T-helper 1 cell treated with Interleukin-12 subunit alpha and Interleukin-12 subunit beta and Interleukin-4 antibody, amounts not matched to agents 30 ng/mL and 1 ng/mL, for 36 hours (primary cell): ENCODE measurements around the gene SLC13A1. TPM values are rescaled to one million over a fixed set of nuclear protein-coding genes. Genes with fewer than 3 reads are reported as not detected.
"Not testable (repeated sequence)": the region's sequence is repeated elsewhere in the genome, so short reads cannot be mapped to it uniquely, and the experiment has no call there.

Experiments used
- intact Hi-C: fragments of 100-400 bp; cut with micrococcal nuclease; formaldehyde crosslinking; loops from one replicate; pipeline ENCODE4 v1.15.1; 2024
- total RNA-seq: library from RNA; stranded (reverse); gene quantifications from 2 replicates; pipeline ENCODE4 v1.2.3, GENCODE V29; 2022

The SLC13A1 gene
- total RNA-seq, 1 donor from 2014 or later, result not detected

- intact Hi-C loops, result no loop called here
These were observed 68.6 kb downstream of the SLC13A1 start for GRCh38 chr7:123131140-123131539.

DNA sequence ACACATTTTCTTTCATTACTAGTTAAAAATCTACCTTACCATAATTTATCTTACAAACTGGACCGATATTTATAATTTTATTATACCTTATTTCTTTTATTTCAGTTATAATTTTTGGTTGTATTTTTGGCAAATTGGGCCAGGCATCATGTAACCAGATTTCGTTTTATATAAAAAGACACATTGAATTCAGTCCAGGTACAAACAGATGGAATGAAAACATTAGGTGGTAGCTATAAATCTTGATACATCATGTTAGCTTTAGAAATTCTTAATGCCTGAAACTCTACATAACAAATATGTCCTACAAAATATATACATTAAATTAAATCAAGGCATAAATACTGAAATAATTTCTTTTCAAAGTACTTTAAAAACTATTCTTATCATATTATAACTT is 73.1 kb downstream of the SLC13A1 start:
- intact Hi-C loops, result no loop called here

GRCh38 chr7:123126171-123126570 is 73.6 kb downstream of the SLC13A1 start:
- intact Hi-C loops, result no loop called here

DNA sequence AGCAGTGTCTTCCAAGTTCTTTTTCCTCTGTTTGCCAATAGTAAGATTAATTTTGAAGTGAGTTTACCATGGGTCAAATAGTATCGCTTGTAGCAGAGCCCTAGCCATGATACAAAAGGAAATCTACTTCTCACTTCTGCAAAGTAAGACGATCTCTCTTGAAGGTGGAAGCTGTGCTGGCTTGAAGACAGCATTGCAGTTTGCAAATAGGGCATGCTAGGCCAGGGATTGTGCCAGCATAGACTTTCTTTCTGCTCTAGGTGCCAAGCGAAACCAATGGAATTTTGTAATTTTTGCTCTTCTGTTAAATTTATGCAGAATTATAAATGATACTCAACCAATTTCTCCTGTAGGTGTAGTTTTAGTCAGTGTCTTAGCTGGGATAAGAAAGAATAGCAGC is 74.5 kb downstream of the SLC13A1 start:
- intact Hi-C loops, result no loop called here

DNA sequence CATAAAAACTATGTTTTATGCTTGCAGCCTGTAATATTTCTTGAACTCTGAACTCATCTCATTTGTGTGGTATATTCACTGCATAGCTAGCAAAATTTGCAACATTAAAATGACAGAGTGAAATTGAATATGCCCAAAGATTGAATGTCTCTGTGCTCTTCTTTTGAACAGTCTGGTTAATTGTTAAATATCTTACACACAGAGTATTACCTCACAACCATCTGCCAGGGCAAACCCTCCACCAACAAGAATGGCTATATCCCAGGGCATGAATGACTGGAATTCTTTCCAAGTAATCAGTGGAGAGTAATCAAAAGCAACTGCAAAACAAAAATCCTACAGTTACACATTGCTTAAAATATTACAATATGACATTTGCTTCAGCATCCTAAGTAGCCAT is 76.9 kb downstream of the SLC13A1 start:
- intact Hi-C loops, result no loop called here

GRCh38 chr7:123120286-123120685 is 79.5 kb downstream of the SLC13A1 start:
- intact Hi-C loops, result no loop called here

GRCh38 chr7:123115331-123115730 is 84.4 kb downstream of the SLC13A1 start:
- intact Hi-C loops, result no loop called here

DNA sequence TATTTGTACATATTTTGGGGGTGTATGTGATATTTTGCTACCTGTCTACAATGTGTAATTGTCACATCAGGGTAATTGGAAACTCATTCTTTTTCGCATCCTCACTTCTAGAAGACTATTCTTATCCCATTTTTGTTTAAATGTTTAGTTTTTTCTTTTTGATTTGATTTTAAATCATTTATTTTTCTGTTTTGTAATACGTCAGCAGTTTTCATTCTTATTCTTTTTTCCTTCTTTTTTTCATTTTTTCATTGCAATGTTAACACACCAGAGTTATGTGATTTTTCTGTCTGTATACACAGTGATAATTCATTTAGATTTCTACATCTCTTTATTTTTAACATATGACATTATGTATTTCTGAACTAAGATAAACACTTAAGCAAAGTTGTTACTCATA is 85.5 kb downstream of the SLC13A1 start:
- intact Hi-C loops, result no loop called here

- intact Hi-C loops, result no loop called here
These were observed 86.9 kb downstream of the SLC13A1 start for GRCh38 chr7:123112833-123113232.

DNA sequence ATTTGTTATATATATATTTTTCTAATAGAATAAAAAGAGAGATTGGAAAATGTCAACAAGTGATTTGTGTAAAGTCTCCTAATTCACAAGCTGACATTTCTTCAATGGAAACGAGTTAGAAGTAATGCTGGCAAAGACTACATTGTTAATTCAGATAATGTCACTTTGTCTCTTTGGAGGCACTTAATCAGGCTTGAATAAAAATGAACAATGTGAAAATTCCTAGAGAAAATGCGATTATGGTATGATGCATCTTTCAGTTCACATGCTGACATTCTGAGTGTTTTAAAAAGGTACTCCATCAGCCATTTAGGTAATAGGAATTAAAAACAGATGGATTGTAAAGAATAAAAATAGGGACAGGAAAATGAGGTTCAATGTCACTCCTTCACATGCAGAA is 100.1 kb downstream of the SLC13A1 start:
- intact Hi-C loops, result no loop called here

- intact Hi-C loops, result no loop called here
These were observed 102.8 kb downstream of the SLC13A1 start for GRCh38 chr7:123096976-123097375.

DNA sequence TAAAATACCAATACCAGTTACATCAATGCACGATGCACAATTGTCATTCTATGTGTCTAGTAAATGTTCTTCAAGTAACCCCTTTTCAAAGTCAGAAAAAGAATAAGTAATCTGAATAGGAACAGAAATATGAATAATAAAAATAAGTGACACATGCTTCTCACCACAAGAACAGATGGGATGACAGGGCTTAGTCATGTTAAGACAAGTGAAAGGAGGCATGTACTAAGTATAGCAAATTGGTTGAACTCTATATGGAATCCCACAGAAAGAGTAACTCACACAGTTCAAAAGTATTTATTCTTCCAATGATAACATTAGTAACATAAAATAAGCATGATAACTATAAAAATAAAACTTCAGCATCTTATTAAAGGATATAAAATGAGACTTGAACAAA is 103.3 kb downstream of the SLC13A1 start:
- intact Hi-C loops, result no loop called here

GRCh38 chr7:123090456-123090855 is 109.3 kb downstream of the SLC13A1 start:
- intact Hi-C loops, result no loop called here

DNA sequence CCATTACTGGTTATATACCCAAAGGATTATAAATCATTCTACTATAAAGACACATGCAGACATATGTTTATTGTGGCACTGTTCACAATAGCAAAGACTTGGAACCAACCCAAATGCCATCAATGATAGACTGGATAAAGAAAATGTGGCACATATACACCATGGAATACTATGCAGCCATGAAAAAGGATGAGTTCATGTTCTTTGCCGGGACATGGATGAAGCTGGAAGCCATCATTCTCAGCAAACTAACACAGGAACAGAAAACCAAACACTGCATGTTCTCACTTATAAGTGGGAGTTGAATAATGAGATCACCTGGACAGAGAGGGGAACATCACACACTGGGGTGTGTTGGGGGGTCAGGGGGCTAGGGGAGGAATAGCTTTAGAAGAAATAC is 112.9 kb downstream of the SLC13A1 start:
- intact Hi-C loops, result not testable (repeated sequence)

GRCh38 chr7:123084861-123085260 is 114.9 kb downstream of the SLC13A1 start:
- intact Hi-C loops, result not testable (repeated sequence)

GRCh38 chr7:123079021-123079420 is 120.7 kb downstream of the SLC13A1 start:
- intact Hi-C loops, result no loop called here

- intact Hi-C loops, result no loop called here
These were observed 123.8 kb downstream of the SLC13A1 start for GRCh38 chr7:123075838-123076467.

- intact Hi-C loops, result loop anchor here (1.0 kb wide), 1 partner anchor 297 kb away; no protein-coding TSS in a partner anchor
These were observed 129.0 kb downstream of the SLC13A1 start for GRCh38 chr7:123070702-123071286.

DNA sequence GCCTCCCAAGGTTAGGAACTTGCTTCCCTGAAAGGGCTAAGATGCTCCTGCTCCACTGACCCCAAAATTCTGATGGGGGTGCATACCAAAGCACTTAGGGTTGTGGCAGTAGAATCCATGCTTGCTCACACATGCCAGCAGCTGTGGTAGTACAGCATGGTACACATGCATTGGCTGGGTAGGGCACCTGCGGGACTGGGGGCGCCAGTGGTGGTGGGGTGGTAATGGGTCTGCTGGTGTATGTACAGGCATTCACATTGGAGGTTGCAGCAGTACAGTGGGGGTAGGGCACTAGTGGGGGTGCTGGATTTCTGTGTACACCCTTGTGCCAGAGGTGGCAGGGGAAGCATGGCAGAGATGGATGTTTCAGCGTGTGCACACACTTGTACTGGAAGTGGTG is 132.0 kb downstream of the SLC13A1 start:
- intact Hi-C loops, result no loop called here
